Measurements from ENCODE around the gene VCL.

The VCL gene

GRCh38 chr10:74151879-74152722 lies 154.2 kb downstream of the VCL start:
- peak overlapping the region; percentile 98 for H3K4me2 ChIP-seq (ENCODE audit: low read length, poor library complexity, severe bottlenecking)
- no peak overlapping the region for H3K23ac ChIP-seq (ENCODE audit: low read length in 2 of 2)
- no peak overlapping the region for H2BK15ac ChIP-seq (ENCODE audit: low read depth, poor library complexity, severe bottlenecking)
- H3K36me3 ChIP-seq (ENCODE audit: control insufficient read depth in 1 of 2, insufficient read depth in 2 of 2, low read depth in 1 of 2, low read length in 2 of 2), result peaks cover 0 to 9% of the 10 kb centered on the region in 2 experiments
- H3K9ac ChIP-seq (ENCODE audit: low read length), result peak overlapping the region; percentile 99
- H4K8ac ChIP-seq (ENCODE audit: low read length), result no peak overlapping the region
- DNase-seq, result no peak
- no peak overlapping the region for H2AK5ac ChIP-seq (ENCODE audit: low read length, severe bottlenecking)
- H3K79me1 ChIP-seq (replicated peaks; ENCODE audit: low read length, poor library complexity, severe bottlenecking), result peaks cover 24% of the 10 kb centered on the region
- H2BK5ac ChIP-seq (ENCODE audit: low read depth, low read length, poor library complexity, severe bottlenecking), result no peak overlapping the region
- no peak overlapping the region for H4K91ac ChIP-seq (ENCODE audit: low read length)
- H3K4me1 ChIP-seq (ENCODE audit: control insufficient read depth, insufficient read depth, low read depth, low read length), result peaks cover 1% of the 10 kb centered on the region
- no peaks in the 10 kb centered on the region for H3K27me3 ChIP-seq (ENCODE audit: control insufficient read depth in 1 of 2, insufficient read depth in 1 of 2, low read length in 2 of 2)
- no peak overlapping the region for H3K18ac ChIP-seq (ENCODE audit: low read depth in 1 of 2, low read length in 2 of 2)
- H2BK12ac ChIP-seq (ENCODE audit: low read length in 2 of 2), result no peak overlapping the region
- peak overlapping the region; percentile 100 for H2AFZ ChIP-seq (ENCODE audit: low read depth, low read length)
- no peak overlapping the region for H3K14ac ChIP-seq (ENCODE audit: low read length in 2 of 2)
- peak overlapping the region; percentile 87 to 97 for H3K4me3 ChIP-seq (ENCODE audit: insufficient read depth in 1 of 2, low read depth in 1 of 2, low read length in 2 of 2)
- no peak overlapping the region for H2BK120ac ChIP-seq (ENCODE audit: low read depth, low read length)
- 48% methylated on average over 4 of the region's 5 CpGs for WGBS
- no peaks in the 10 kb centered on the region for H3K9me3 ChIP-seq (ENCODE audit: control insufficient read depth, low read length)
- no peak overlapping the region for H3K4ac ChIP-seq (ENCODE audit: low read depth in 1 of 2, low read length in 2 of 2)
- no peak overlapping the region for H3K27ac ChIP-seq (ENCODE audit: low read length, poor library complexity, severe bottlenecking)

- peaks cover 23% of the 10 kb centered on the region for H3K79me1 ChIP-seq (replicated peaks; ENCODE audit: low read length, poor library complexity, severe bottlenecking)
- no peak overlapping the region for H3K4ac ChIP-seq (ENCODE audit: low read depth in 1 of 2, low read length in 2 of 2)
- DNase-seq, result peak; percentile 58
- H3K27me3 ChIP-seq (ENCODE audit: control insufficient read depth in 1 of 2, insufficient read depth in 1 of 2, low read length in 2 of 2), result no peaks in the 10 kb centered on the region
- no peak overlapping the region for H2BK5ac ChIP-seq (ENCODE audit: low read depth, low read length, poor library complexity, severe bottlenecking)
- no peaks in the 10 kb centered on the region for H3K9me3 ChIP-seq (ENCODE audit: control insufficient read depth, low read length)
- H2BK12ac ChIP-seq (ENCODE audit: low read length in 2 of 2), result no peak overlapping the region
- no peak overlapping the region for H3K23ac ChIP-seq (ENCODE audit: low read length in 2 of 2)
- H2AFZ ChIP-seq (ENCODE audit: low read depth, low read length), result no peak overlapping the region
- no peak overlapping the region for H3K14ac ChIP-seq (ENCODE audit: low read length in 2 of 2)
- no peak overlapping the region for H2BK15ac ChIP-seq (ENCODE audit: low read depth, poor library complexity, severe bottlenecking)
- no peak overlapping the region for H2AK5ac ChIP-seq (ENCODE audit: low read length, severe bottlenecking)
- H4K91ac ChIP-seq (ENCODE audit: low read length), result no peak overlapping the region
- no peak overlapping the region for H3K27ac ChIP-seq (ENCODE audit: low read length, poor library complexity, severe bottlenecking)
- no peak overlapping the region for H3K4me3 ChIP-seq (ENCODE audit: insufficient read depth in 1 of 2, low read depth in 1 of 2, low read length in 2 of 2)
- no CpG with 5 or more reads among the region's 4 CpGs for WGBS
- H3K36me3 ChIP-seq (ENCODE audit: control insufficient read depth in 1 of 2, insufficient read depth in 2 of 2, low read depth in 1 of 2, low read length in 2 of 2), result peaks cover 0 to 2% of the 10 kb centered on the region in 2 experiments
- H3K4me1 ChIP-seq (ENCODE audit: control insufficient read depth, insufficient read depth, low read depth, low read length), result peaks cover 1% of the 10 kb centered on the region
- H2BK120ac ChIP-seq (ENCODE audit: low read depth, low read length), result no peak overlapping the region
- H3K4me2 ChIP-seq (ENCODE audit: low read length, poor library complexity, severe bottlenecking), result peak overlapping the region; percentile 29
- no peak overlapping the region for H4K8ac ChIP-seq (ENCODE audit: low read length)
- no peak overlapping the region for H3K18ac ChIP-seq (ENCODE audit: low read depth in 1 of 2, low read length in 2 of 2)
- H3K9ac ChIP-seq (ENCODE audit: low read length), result peak overlapping the region; percentile 47
Observed at GRCh38 chr10:74153123-74153522, 155.2 kb downstream of the VCL start.

- no peaks in the 10 kb centered on the region for H3K27me3 ChIP-seq (ENCODE audit: control insufficient read depth in 1 of 2, insufficient read depth in 1 of 2, low read length in 2 of 2)
- H2AFZ ChIP-seq (ENCODE audit: low read depth, low read length), result no peak overlapping the region
- no peak overlapping the region for H2AK5ac ChIP-seq (ENCODE audit: low read length, severe bottlenecking)
- no peak overlapping the region for H3K4me3 ChIP-seq (ENCODE audit: insufficient read depth in 1 of 2, low read depth in 1 of 2, low read length in 2 of 2)
- 75% methylated on average over 4 of the region's 4 CpGs for WGBS
- H3K4me1 ChIP-seq (ENCODE audit: control insufficient read depth, insufficient read depth, low read depth, low read length), result peaks cover 1% of the 10 kb centered on the region
- H3K14ac ChIP-seq (ENCODE audit: low read length in 2 of 2), result no peak overlapping the region
- H2BK5ac ChIP-seq (ENCODE audit: low read depth, low read length, poor library complexity, severe bottlenecking), result no peak overlapping the region
- H3K36me3 ChIP-seq (ENCODE audit: control insufficient read depth in 1 of 2, insufficient read depth in 2 of 2, low read depth in 1 of 2, low read length in 2 of 2), result no peaks in the 10 kb centered on the region
- no peak overlapping the region for H4K91ac ChIP-seq (ENCODE audit: low read length)
- H3K79me1 ChIP-seq (replicated peaks; ENCODE audit: low read length, poor library complexity, severe bottlenecking), result peaks cover 19% of the 10 kb centered on the region
- no peak overlapping the region for H2BK120ac ChIP-seq (ENCODE audit: low read depth, low read length)
- DNase-seq, result no peak
- no peak overlapping the region for H3K23ac ChIP-seq (ENCODE audit: low read length in 2 of 2)
- H3K9me3 ChIP-seq (ENCODE audit: control insufficient read depth, low read length), result no peaks in the 10 kb centered on the region
- H3K9ac ChIP-seq (ENCODE audit: low read length), result peak overlapping the region; percentile 47
- no peak overlapping the region for H4K8ac ChIP-seq (ENCODE audit: low read length)
- no peak overlapping the region for H3K4ac ChIP-seq (ENCODE audit: low read depth in 1 of 2, low read length in 2 of 2)
- H3K27ac ChIP-seq (ENCODE audit: low read length, poor library complexity, severe bottlenecking), result no peak overlapping the region
- no peak overlapping the region for H3K4me2 ChIP-seq (ENCODE audit: low read length, poor library complexity, severe bottlenecking)
- no peak overlapping the region for H3K18ac ChIP-seq (ENCODE audit: low read depth in 1 of 2, low read length in 2 of 2)
- no peak overlapping the region for H2BK12ac ChIP-seq (ENCODE audit: low read length in 2 of 2)
- H2BK15ac ChIP-seq (ENCODE audit: low read depth, poor library complexity, severe bottlenecking), result no peak overlapping the region
Observed at GRCh38 chr10:74153676-74154075, 155.8 kb downstream of the VCL start.

GRCh38 chr10:74156919-74157289 lies 159.0 kb downstream of the VCL start:
- Histone ChIP-seq H3K4ac (ENCODE audit: low read depth in 1 of 2, low read length in 2 of 2) (no peak overlapping the region), H4K8ac (ENCODE audit: low read length) (no peak overlapping the region), H3K14ac (ENCODE audit: low read length in 2 of 2) (no peak overlapping the region), H3K23ac (ENCODE audit: low read length in 2 of 2) (no peak overlapping the region), H4K91ac (ENCODE audit: low read length) (no peak overlapping the region), H2BK5ac (ENCODE audit: low read depth, low read length, poor library complexity, severe bottlenecking) (no peak overlapping the region), H3K4me1 (ENCODE audit: control insufficient read depth, insufficient read depth, low read depth, low read length) (no peaks in the 10 kb centered on the region), H3K79me1 (replicated peaks; ENCODE audit: low read length, poor library complexity, severe bottlenecking) (peaks cover 24% of the 10 kb centered on the region), H3K4me3 (ENCODE audit: insufficient read depth in 1 of 2, low read depth in 1 of 2, low read length in 2 of 2) (no peak overlapping the region), H2BK12ac (ENCODE audit: low read length in 2 of 2) (no peak overlapping the region), H2BK120ac (ENCODE audit: low read depth, low read length) (no peak overlapping the region), H2AFZ (ENCODE audit: low read depth, low read length) (no peak overlapping the region), H3K36me3 (ENCODE audit: control insufficient read depth in 1 of 2, insufficient read depth in 2 of 2, low read depth in 1 of 2, low read length in 2 of 2) (no peaks in the 10 kb centered on the region), H3K9me3 (ENCODE audit: control insufficient read depth, low read length) (no peaks in the 10 kb centered on the region), H3K18ac (ENCODE audit: low read depth in 1 of 2, low read length in 2 of 2) (no peak overlapping the region), H3K4me2 (ENCODE audit: low read length, poor library complexity, severe bottlenecking) (no peak overlapping the region), H2BK15ac (ENCODE audit: low read depth, poor library complexity, severe bottlenecking) (no peak overlapping the region), H3K27me3 (ENCODE audit: control insufficient read depth in 1 of 2, insufficient read depth in 1 of 2, low read length in 2 of 2) (no peaks in the 10 kb centered on the region), H2AK5ac (ENCODE audit: low read length, severe bottlenecking) (peak overlapping the region; percentile 16), H3K27ac (ENCODE audit: low read length, poor library complexity, severe bottlenecking) (no peak overlapping the region), H3K9ac (ENCODE audit: low read length) (no peak overlapping the region)
- WGBS, result no CpG with 5 or more reads among the region's 2 CpGs
- peak; percentile 50 for DNase-seq

Data from mesenchymal stem cell (in vitro differentiated cells and primary cell).